Measurements from ENCODE around the gene RNF144A.

RNF144A gene

DNA sequence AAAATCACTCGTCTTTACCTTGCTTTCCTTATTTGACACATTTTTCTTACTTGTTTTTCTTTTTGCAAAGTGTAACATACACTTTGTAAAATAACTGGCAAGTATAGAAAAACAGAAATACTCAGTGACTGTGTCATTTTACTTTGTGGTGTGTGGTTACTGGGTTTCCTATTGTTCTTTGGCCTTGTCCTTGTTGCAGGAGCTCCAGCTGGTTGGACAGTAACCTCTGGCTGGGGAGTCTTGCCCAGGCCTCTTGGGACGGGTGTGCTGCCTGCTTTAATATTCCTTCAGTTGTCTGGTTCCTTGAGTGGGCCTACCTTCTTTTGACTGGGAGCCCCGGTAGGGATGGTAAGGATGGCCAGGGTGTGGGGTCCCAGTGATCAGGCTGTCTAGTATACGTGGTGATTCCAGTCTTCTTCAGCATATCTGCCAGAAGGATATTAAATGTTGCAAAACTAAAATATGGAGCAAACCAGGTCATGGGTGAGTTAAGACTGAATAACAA, 53.8 kb downstream of the RNF144A start:
- Histone ChIP-seq H3K9ac (ENCODE audit: low read length) (no peak overlapping the region), H3K36me3 (ENCODE audit: control insufficient read depth, insufficient read depth, low read length) (no peaks in the 10 kb centered on the region), H3K27me3 (ENCODE audit: control insufficient read depth, insufficient read depth, low read length) (no peaks in the 10 kb centered on the region), H3K4me3 (ENCODE audit: low read length) (no peak overlapping the region), H3K9me3 (ENCODE audit: control insufficient read depth, low read length) (no peaks in the 10 kb centered on the region), H3K4me1 (ENCODE audit: control insufficient read depth, insufficient read depth, low read length) (no peaks in the 10 kb centered on the region)

DNA sequence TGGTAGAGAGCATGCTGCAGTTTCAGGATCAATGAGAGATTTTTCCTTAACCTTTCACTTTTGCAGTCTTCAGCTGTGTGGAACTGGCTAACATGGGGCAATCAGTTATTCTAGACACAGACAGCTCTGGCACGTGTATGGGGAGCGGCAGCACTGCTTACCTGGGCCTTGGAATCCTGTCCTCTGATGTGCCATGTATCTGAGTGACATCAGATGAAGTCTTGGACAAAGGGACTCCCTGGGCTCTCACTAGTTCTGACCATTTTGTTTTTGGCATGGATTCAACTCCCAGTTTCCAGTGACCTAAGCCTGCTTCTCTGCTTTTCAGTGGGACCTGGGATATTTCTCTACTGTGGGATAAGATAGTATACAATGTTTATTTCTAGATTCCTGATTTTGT, 54.3 kb downstream of the RNF144A start:
- Histone ChIP-seq H3K9me3 (ENCODE audit: control insufficient read depth, low read length) (no peaks in the 10 kb centered on the region), H3K4me3 (ENCODE audit: low read length) (no peak overlapping the region), H3K36me3 (ENCODE audit: control insufficient read depth, insufficient read depth, low read length) (no peaks in the 10 kb centered on the region), H3K9ac (ENCODE audit: low read length) (no peak overlapping the region), H3K4me1 (ENCODE audit: control insufficient read depth, insufficient read depth, low read length) (no peaks in the 10 kb centered on the region), H3K27me3 (ENCODE audit: control insufficient read depth, insufficient read depth, low read length) (no peaks in the 10 kb centered on the region)

DNA sequence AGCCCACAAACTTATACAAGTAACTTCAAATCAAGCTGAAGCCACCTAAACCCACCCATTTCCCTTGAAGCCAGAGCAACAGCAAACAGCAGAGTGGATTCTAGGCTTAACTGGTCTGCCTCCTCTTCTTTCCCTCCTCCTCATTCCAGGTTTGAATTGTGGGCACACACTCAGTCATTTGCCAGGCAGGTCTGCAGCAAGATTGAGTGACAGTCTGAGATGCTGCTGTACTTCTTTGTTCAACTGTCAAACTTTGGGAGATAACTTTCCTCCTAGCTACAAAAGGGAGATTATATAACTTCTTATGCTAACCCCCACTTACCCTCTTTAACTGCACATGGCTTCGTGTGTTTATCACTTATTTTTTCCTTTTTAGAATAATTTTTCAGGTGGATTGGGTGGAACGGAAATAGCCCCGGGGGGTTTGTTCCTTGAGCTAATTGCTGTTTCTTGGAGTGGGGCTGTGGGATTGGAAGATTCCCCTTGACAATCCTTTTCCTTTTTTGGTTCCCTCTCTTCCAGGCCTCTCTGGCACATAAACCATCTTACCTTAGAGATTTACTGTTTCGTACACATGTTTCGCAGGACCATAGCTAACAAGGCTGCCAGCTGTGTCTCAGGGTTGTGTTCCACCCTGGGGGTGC, 55.0 kb downstream of the RNF144A start:
- Histone ChIP-seq H3K9ac (ENCODE audit: low read length) (no peak overlapping the region), H3K9me3 (ENCODE audit: control insufficient read depth, low read length) (no peaks in the 10 kb centered on the region), H3K4me1 (ENCODE audit: control insufficient read depth, insufficient read depth, low read length) (peaks cover 3% of the 10 kb centered on the region), H3K4me3 (ENCODE audit: low read length) (no peak overlapping the region), H3K36me3 (ENCODE audit: control insufficient read depth, insufficient read depth, low read length) (no peaks in the 10 kb centered on the region), H3K27me3 (ENCODE audit: control insufficient read depth, insufficient read depth, low read length) (no peaks in the 10 kb centered on the region)

DNA sequence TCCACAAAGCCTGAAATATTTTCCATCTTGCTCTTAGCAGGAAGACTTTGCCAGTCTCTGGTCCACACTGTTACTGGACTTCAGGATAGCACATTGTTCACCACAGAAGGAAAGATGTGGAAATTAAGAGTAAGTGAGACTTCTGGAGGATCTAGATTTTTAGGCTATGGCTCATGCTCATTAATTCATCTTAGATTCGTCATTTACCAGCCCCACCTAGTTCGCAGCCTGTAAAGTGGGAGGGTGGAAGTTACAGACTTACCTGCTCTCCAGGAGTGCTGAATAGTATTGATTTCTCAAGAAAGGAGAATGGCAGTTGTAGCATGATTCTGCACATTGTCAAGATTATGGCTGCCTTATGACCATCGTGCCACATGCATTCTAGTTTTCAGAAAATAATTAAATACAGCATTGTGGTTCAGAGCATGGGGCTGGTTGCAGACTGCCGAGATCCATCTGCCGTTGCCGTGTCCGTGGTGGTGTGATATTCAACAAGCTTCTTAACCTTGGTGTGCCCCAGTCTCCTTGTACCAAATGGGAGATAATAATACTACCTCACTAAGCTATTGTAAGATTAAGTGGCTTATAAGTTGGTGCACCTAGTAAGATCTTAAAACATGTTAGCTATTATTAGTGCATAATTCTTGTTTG, 56.8 kb downstream of the RNF144A start:
- H3K9ac ChIP-seq (ENCODE audit: low read length): no peak overlapping the region
- no peaks in the 10 kb centered on the region for H3K9me3 ChIP-seq (ENCODE audit: control insufficient read depth, low read length)
- H3K4me3 ChIP-seq (ENCODE audit: low read length): no peak overlapping the region
- peaks cover 10% of the 10 kb centered on the region for H3K4me1 ChIP-seq (ENCODE audit: control insufficient read depth, insufficient read depth, low read length)
- H3K27me3 ChIP-seq (ENCODE audit: control insufficient read depth, insufficient read depth, low read length): no peaks in the 10 kb centered on the region
- no peaks in the 10 kb centered on the region for H3K36me3 ChIP-seq (ENCODE audit: control insufficient read depth, insufficient read depth, low read length)

DNA sequence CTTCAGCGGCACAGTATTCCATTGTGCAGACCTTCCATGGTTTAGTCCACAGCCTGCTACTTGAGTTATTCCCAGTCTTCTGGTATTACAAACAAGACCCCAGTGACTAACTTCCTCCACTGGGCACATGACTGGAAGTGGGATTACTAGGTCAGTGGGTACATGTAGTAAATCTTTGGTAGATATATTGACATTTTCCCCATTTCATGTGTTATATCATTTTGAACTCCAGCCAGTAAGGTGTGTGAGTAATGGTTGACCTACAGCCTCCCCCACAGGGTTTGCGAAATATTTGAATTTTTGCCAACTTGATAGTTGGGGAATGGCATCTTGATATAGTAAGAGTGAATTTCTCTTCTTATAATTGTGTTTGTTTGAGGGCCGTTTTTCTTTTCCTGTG, 58.8 kb downstream of the RNF144A start:
- no peaks in the 10 kb centered on the region for H3K36me3 ChIP-seq (ENCODE audit: control insufficient read depth, insufficient read depth, low read length)
- H3K9ac ChIP-seq (ENCODE audit: low read length): no peak overlapping the region
- H3K9me3 ChIP-seq (ENCODE audit: control insufficient read depth, low read length): no peaks in the 10 kb centered on the region
- H3K4me3 ChIP-seq (ENCODE audit: low read length): no peak overlapping the region
- H3K27me3 ChIP-seq (ENCODE audit: control insufficient read depth, insufficient read depth, low read length): no peaks in the 10 kb centered on the region
- peaks cover 10% of the 10 kb centered on the region for H3K4me1 ChIP-seq (ENCODE audit: control insufficient read depth, insufficient read depth, low read length)

DNA sequence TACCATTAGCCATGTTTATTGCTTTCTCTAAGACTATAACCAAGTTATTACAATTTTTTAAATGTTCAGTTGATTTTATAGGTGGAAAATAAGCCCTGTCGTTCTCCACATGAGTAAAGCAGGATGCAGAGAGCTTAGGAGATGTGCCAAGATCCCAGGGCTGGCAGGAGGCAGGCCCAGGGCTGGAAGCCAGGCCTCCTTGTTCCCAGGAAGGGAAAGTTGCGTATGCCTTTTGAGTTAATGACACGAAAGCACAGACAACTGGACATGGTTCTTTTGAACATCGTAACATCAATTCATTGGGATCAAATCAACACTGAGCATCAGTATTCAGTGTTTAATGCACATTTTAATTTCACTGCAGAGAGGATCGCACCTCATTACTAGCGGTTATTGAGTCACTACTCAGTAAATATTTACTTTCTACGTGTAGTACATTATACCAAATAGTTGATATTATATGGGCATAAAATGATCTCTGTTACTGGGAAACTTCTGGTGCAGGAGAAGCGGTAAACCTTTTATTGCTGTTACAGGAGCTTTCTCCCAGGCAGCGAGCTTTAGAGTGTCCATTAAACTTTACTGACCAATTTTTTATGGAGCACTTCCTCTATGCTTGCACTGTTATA, 60.0 kb downstream of the RNF144A start:
- Histone ChIP-seq H3K36me3 (ENCODE audit: control insufficient read depth, insufficient read depth, low read length) (no peaks in the 10 kb centered on the region), H3K9ac (ENCODE audit: low read length) (no peak overlapping the region), H3K4me3 (ENCODE audit: low read length) (no peak overlapping the region), H3K4me1 (ENCODE audit: control insufficient read depth, insufficient read depth, low read length) (peaks cover 10% of the 10 kb centered on the region), H3K27me3 (ENCODE audit: control insufficient read depth, insufficient read depth, low read length) (no peaks in the 10 kb centered on the region), H3K9me3 (ENCODE audit: control insufficient read depth, low read length) (no peaks in the 10 kb centered on the region)

DNA sequence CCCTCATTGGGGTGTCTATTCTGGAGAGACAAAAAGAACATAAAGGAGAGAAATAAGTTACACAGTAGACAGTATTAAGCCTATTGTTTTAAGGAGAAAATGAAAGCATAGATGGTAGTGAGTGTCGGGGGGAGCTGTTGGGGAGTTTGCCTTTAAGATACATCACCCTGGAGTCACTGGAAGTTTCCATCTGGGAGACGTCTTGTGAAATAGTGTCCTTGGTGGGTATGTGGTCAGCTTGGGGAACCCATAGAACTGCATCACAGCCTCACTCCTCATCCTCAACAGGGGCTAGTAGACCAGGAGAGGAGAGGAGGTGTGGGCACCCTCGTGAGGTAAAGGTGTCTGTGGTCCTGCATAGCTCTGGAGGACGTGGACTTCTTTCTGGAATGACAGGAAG, 60.6 kb downstream of the RNF144A start:
- peaks cover 10% of the 10 kb centered on the region for H3K4me1 ChIP-seq (ENCODE audit: control insufficient read depth, insufficient read depth, low read length)
- H3K27me3 ChIP-seq (ENCODE audit: control insufficient read depth, insufficient read depth, low read length): no peaks in the 10 kb centered on the region
- H3K9ac ChIP-seq (ENCODE audit: low read length): no peak overlapping the region
- no peaks in the 10 kb centered on the region for H3K36me3 ChIP-seq (ENCODE audit: control insufficient read depth, insufficient read depth, low read length)
- no peaks in the 10 kb centered on the region for H3K9me3 ChIP-seq (ENCODE audit: control insufficient read depth, low read length)
- H3K4me3 ChIP-seq (ENCODE audit: low read length): no peak overlapping the region

DNA sequence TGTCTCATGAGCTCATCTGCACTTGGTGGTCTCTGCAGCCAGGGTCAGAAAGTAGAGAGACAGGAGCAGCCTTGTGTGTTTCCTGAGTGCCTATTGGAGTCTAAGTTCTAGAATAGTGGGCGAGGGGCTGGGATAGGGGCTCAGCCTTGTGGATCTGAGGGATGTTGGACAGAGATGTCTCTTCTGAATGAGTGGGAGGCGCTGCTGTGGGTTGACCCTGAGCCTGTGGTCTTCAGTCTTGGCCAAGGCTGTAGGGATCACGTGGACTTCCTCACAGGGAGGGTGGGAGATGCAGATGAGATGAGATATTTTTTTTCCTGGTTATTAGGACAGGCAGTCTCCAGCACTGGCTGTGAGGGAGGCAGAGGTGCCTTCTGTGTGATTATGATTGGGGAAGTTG, 61.8 kb downstream of the RNF144A start:
- Histone ChIP-seq H3K9ac (ENCODE audit: low read length) (no peak overlapping the region), H3K9me3 (ENCODE audit: control insufficient read depth, low read length) (no peaks in the 10 kb centered on the region), H3K27me3 (ENCODE audit: control insufficient read depth, insufficient read depth, low read length) (peaks cover 4% of the 10 kb centered on the region), H3K4me1 (ENCODE audit: control insufficient read depth, insufficient read depth, low read length) (peaks cover 10% of the 10 kb centered on the region), H3K4me3 (ENCODE audit: low read length) (no peak overlapping the region), H3K36me3 (ENCODE audit: control insufficient read depth, insufficient read depth, low read length) (no peaks in the 10 kb centered on the region)

DNA sequence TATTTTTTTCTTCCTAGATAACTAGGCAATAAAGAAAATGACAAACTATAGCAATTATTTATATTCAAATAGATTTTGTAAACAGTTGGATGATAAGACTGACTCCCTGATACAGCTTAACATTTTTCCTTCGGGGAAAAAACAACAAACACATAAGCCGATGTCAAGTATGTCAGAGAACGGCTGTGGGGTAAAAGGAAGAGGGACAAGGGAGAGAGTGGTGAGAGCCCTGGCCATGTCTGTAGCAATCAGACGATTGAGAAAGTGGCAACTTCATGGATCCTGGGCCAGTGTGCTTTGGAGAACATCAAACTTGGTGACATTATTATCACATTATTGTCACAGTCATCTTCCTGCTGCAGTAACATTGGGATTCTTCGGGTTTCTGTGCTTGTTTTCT, 65.2 kb downstream of the RNF144A start:
- Histone ChIP-seq H3K9ac (ENCODE audit: low read length) (no peak overlapping the region), H3K27me3 (ENCODE audit: control insufficient read depth, insufficient read depth, low read length) (peaks cover 4% of the 10 kb centered on the region), H3K9me3 (ENCODE audit: control insufficient read depth, low read length) (no peaks in the 10 kb centered on the region), H3K4me1 (ENCODE audit: control insufficient read depth, insufficient read depth, low read length) (peaks cover 9% of the 10 kb centered on the region), H3K36me3 (ENCODE audit: control insufficient read depth, insufficient read depth, low read length) (no peaks in the 10 kb centered on the region), H3K4me3 (ENCODE audit: low read length) (no peak overlapping the region)

DNA sequence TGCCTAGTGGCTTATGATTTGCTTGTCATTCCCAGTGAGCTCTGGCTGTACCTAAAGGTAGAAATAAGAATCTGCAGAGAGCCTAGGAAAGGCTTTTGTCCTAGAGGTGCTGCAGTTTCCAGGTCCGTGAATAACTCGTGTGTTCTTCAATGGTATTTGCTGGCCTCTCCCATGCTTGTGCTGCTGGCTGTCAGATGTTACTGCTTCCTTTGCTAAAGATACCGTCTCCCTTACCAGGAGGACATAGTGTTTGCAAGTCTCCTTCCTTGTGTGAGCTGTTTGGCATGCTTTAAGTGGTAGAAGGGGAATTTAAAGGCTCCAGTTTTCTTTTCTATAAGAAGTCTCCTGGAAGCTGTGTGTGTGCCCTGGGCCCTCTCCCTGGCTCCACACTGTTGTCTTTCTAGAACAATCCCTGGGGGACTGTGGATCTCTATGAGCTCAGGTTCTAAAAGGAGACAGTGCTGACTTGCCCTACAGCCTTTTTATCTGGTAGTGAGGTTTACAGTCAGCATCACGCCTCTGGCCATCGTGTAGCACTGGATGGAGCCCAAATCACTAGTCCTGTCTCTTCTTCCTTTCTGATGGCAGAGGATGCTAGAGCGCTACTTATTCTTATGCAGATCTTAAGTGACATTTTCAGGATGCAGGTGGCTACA, 65.8 kb downstream of the RNF144A start:
- peaks cover 5% of the 10 kb centered on the region for H3K4me1 ChIP-seq (ENCODE audit: control insufficient read depth, insufficient read depth, low read length)
- H3K9me3 ChIP-seq (ENCODE audit: control insufficient read depth, low read length): no peaks in the 10 kb centered on the region
- H3K9ac ChIP-seq (ENCODE audit: low read length): no peak overlapping the region
- H3K4me3 ChIP-seq (ENCODE audit: low read length): no peak overlapping the region
- H3K27me3 ChIP-seq (ENCODE audit: control insufficient read depth, insufficient read depth, low read length): peaks cover 4% of the 10 kb centered on the region
- H3K36me3 ChIP-seq (ENCODE audit: control insufficient read depth, insufficient read depth, low read length): no peaks in the 10 kb centered on the region

DNA sequence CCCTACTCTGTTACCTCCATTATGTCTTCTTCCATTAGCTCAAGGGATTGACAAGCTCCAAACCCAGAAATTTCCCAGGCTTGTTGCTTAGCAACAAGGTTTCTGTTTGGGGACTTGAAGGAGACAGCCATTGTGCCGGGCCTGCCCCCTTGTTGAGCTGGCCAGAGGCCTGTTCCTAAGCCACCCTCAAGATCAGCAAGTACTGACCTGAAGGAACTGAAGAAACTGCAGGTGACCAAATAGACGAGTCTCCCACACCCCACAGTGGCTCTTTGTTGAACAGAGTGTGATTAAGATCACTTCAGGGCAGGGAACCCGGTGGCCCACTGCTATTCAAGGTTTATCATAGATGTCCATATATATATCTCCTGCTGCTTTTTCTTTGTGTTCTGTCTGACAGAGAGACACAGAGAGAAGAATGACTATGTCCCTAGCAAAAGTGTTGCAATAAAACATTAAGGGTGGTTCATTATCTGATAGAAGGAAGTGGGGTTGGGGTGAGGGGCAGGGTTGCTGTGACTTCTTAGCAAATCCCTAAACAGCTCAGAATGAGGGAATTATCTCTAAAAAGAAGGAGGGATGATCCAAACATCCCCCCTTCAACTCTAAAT, 69.2 kb downstream of the RNF144A start:
- Histone ChIP-seq H3K36me3 (ENCODE audit: control insufficient read depth, insufficient read depth, low read length) (no peaks in the 10 kb centered on the region), H3K9ac (ENCODE audit: low read length) (no peak overlapping the region), H3K4me3 (ENCODE audit: low read length) (no peak overlapping the region), H3K27me3 (ENCODE audit: control insufficient read depth, insufficient read depth, low read length) (peaks cover 4% of the 10 kb centered on the region), H3K9me3 (ENCODE audit: control insufficient read depth, low read length) (no peaks in the 10 kb centered on the region), H3K4me1 (ENCODE audit: control insufficient read depth, insufficient read depth, low read length) (peaks cover 5% of the 10 kb centered on the region)

All from mucosa of stomach (tissue), 1 donor.